Mesendoderm (in vitro differentiated cells): Measurements from ENCODE around the gene MACROD1.

Source experiments
- DNase-seq: peaks from one replicate; pipeline ENCODE4 v3.0.0; 2013
- H2AK5ac ChIP-seq: 2 replicates; pipeline ENCODE4 v1.6.1; 2013; ENCODE audit warnings: low read length, inconsistent platforms
- H2BK120ac ChIP-seq: 2 replicates; pipeline ENCODE4 v1.6.1; 2013; ENCODE audit warnings: low read depth, mild to moderate bottlenecking, low read length, moderate library complexity, mixed read lengths
- H2BK15ac ChIP-seq: replicated peaks from 2 replicates; pipeline ENCODE4 v1.6.1; 2013; ENCODE audit warnings: low read depth, mild to moderate bottlenecking, moderate library complexity
- H2BK5ac ChIP-seq: 2 replicates; pipeline ENCODE4 v1.6.1; 2013; ENCODE audit warnings: low read length, inconsistent platforms
- H3K18ac ChIP-seq: 2 replicates; pipeline ENCODE4 v1.6.1; 2013; ENCODE audit warnings: mild to moderate bottlenecking, low read length, mixed read lengths
- H3K23ac ChIP-seq: one replicate; pipeline ENCODE4 v1.6.1; 2013; ENCODE audit warnings: low read length
- H3K27ac ChIP-seq: 2 replicates; pipeline ENCODE4 v1.5.1; 2013; ENCODE audit warnings: low read depth, mild to moderate bottlenecking, inconsistent platforms, low read length, moderate library complexity
- H3K27me3 ChIP-seq: 2 replicates; pipeline ENCODE4 v1.6.1; 2013; ENCODE audit warnings: low read length, control low read depth, mild to moderate bottlenecking, inconsistent platforms; ENCODE audit not compliant: insufficient read depth, poor library complexity
- H3K36me3 ChIP-seq: 2 replicates; pipeline ENCODE4 v1.6.1; 2013; ENCODE audit warnings: low read length, inconsistent platforms; ENCODE audit not compliant: control insufficient read depth, insufficient read depth
- H3K4ac ChIP-seq: one replicate; pipeline ENCODE4 v1.6.1; 2013; ENCODE audit warnings: low read depth, mild to moderate bottlenecking, low read length, moderate library complexity
- H3K4me1 ChIP-seq: 2 replicates; pipeline ENCODE4 v1.6.1; 2013; ENCODE audit warnings: low read depth, low read length, inconsistent platforms; ENCODE audit not compliant: control insufficient read depth
- H3K4me2 ChIP-seq: 2 replicates; pipeline ENCODE4 v1.6.1; 2013; ENCODE audit warnings: low read length
- H3K4me3 ChIP-seq: 2 replicates; pipeline ENCODE4 v1.5.1; 2013; ENCODE audit warnings: mild to moderate bottlenecking, low read length
- H3K56ac ChIP-seq: one replicate; pipeline ENCODE4 v1.6.1; 2013; ENCODE audit warnings: low read length
- H3K79me1 ChIP-seq: 2 replicates; pipeline ENCODE4 v1.6.1; 2013; ENCODE audit warnings: low read length, inconsistent platforms
- H3K79me2 ChIP-seq: 2 replicates; pipeline ENCODE4 v1.6.1; 2013; ENCODE audit warnings: mild to moderate bottlenecking, low read length; ENCODE audit not compliant: control insufficient read depth, insufficient read depth
- H3K9ac ChIP-seq: 2 replicates; pipeline ENCODE4 v1.6.1; 2013; ENCODE audit warnings: low read length, inconsistent platforms
- H4K5ac ChIP-seq: one replicate; pipeline ENCODE4 v1.6.1; 2013; ENCODE audit warnings: low read length
- H4K8ac ChIP-seq: one replicate; pipeline ENCODE4 v1.6.1; 2013; ENCODE audit warnings: low read depth, mild to moderate bottlenecking, control low read depth, low read length, moderate library complexity
- WGBS: extraction: QIAGEN DNeasy Blood & Tissue Kit; methylation state at CpG from one replicate; pipeline ENCODE4 v1.1.7; 2013; ENCODE audit warnings: low lambda C conversion rate, missing lambda C conversion rate; ENCODE audit not compliant: insufficient coverage; ENCODE audit errors: extremely low coverage; 5-methylcytosine and 5-hydroxymethylcytosine counted together

Gene MACROD1

GRCh38 chr11:64136765-64137441, 29.0 kb downstream of the MACROD1 start:
- Histone ChIP-seq H3K56ac (no peak overlapping the region), H2AK5ac (no peak overlapping the region), H3K9ac (no peak overlapping the region), H3K27me3 (no peaks in the 10 kb centered on the region), H4K5ac (no peak overlapping the region), H3K79me2 (no peaks in the 10 kb centered on the region), H3K18ac (no peak overlapping the region), H2BK5ac (no peak overlapping the region), H2BK120ac (no peak overlapping the region), H3K36me3 (no peaks in the 10 kb centered on the region), H3K4ac (no peak overlapping the region), H4K8ac (no peak overlapping the region), H3K27ac (no peak overlapping the region), H3K4me1 (no peaks in the 10 kb centered on the region), H3K79me1 (no peaks in the 10 kb centered on the region), H3K23ac (no peak overlapping the region), H2BK15ac (no peak overlapping the region), H3K4me3 (no peak overlapping the region), H3K4me2 (no peak overlapping the region)
- DNase-seq: no peak
- WGBS: no CpG with 5 or more reads among the region's 17 CpGs

GRCh38 chr11:64135711-64136110, 30.2 kb downstream of the MACROD1 start:
- no peaks in the 10 kb centered on the region for H3K4me1 ChIP-seq
- no peaks in the 10 kb centered on the region for H3K36me3 ChIP-seq
- no peak overlapping the region for H3K23ac ChIP-seq
- no peak overlapping the region for H4K5ac ChIP-seq
- no peak overlapping the region for H2BK15ac ChIP-seq
- no peak overlapping the region for H2BK5ac ChIP-seq
- H3K79me1 ChIP-seq: no peaks in the 10 kb centered on the region
- no peak overlapping the region for H3K56ac ChIP-seq
- no peak overlapping the region for H2AK5ac ChIP-seq
- H3K79me2 ChIP-seq: no peaks in the 10 kb centered on the region
- no peak overlapping the region for H3K4me3 ChIP-seq
- DNase-seq: no peak
- no peak overlapping the region for H3K18ac ChIP-seq
- no peak overlapping the region for H4K8ac ChIP-seq
- WGBS: no CpG with 5 or more reads among the region's 17 CpGs
- H3K9ac ChIP-seq: no peak overlapping the region
- H3K27ac ChIP-seq: no peak overlapping the region
- no peak overlapping the region for H3K4me2 ChIP-seq
- H2BK120ac ChIP-seq: no peak overlapping the region
- H3K4ac ChIP-seq: no peak overlapping the region
- H3K27me3 ChIP-seq: no peaks in the 10 kb centered on the region

- H2BK5ac ChIP-seq: no peak overlapping the region
- H3K18ac ChIP-seq: no peak overlapping the region
- H2BK15ac ChIP-seq: no peak overlapping the region
- H3K4me3 ChIP-seq: no peak overlapping the region
- no peak for DNase-seq
- no peak overlapping the region for H3K9ac ChIP-seq
- H3K23ac ChIP-seq: no peak overlapping the region
- H3K27ac ChIP-seq: no peak overlapping the region
- no CpG with 5 or more reads among the region's 8 CpGs for whole genome bisulfite sequencing
- no peak overlapping the region for H3K4me2 ChIP-seq
- no peaks in the 10 kb centered on the region for H3K79me2 ChIP-seq
- no peaks in the 10 kb centered on the region for H3K4me1 ChIP-seq
- no peak overlapping the region for H3K56ac ChIP-seq
- no peaks in the 10 kb centered on the region for H3K79me1 ChIP-seq
- H4K5ac ChIP-seq: no peak overlapping the region
- no peak overlapping the region for H2AK5ac ChIP-seq
- H3K27me3 ChIP-seq: no peaks in the 10 kb centered on the region
- H3K4ac ChIP-seq: no peak overlapping the region
- no peak overlapping the region for H4K8ac ChIP-seq
- H2BK120ac ChIP-seq: no peak overlapping the region
- H3K36me3 ChIP-seq: no peaks in the 10 kb centered on the region
Measured at GRCh38 chr11:64134963-64135362, 30.9 kb downstream of the MACROD1 start.

- H3K23ac ChIP-seq: no peak overlapping the region
- no peak overlapping the region for H3K9ac ChIP-seq
- no peaks in the 10 kb centered on the region for H3K4me1 ChIP-seq
- H3K27me3 ChIP-seq: no peaks in the 10 kb centered on the region
- no peak overlapping the region for H2BK15ac ChIP-seq
- no CpG with 5 or more reads among the region's 17 CpGs for WGBS
- no peak overlapping the region for H4K5ac ChIP-seq
- H3K27ac ChIP-seq: no peak overlapping the region
- H3K79me2 ChIP-seq: no peaks in the 10 kb centered on the region
- H3K4ac ChIP-seq: no peak overlapping the region
- H3K79me1 ChIP-seq: no peaks in the 10 kb centered on the region
- no peak overlapping the region for H3K18ac ChIP-seq
- no peak for DNase-seq
- H2BK120ac ChIP-seq: no peak overlapping the region
- H2BK5ac ChIP-seq: no peak overlapping the region
- H3K36me3 ChIP-seq: no peaks in the 10 kb centered on the region
- H3K56ac ChIP-seq: no peak overlapping the region
- no peak overlapping the region for H3K4me3 ChIP-seq
- no peak overlapping the region for H4K8ac ChIP-seq
- H2AK5ac ChIP-seq: no peak overlapping the region
- no peak overlapping the region for H3K4me2 ChIP-seq
Measured at GRCh38 chr11:64132982-64133705, 32.8 kb downstream of the MACROD1 start.

- Histone ChIP-seq H3K56ac (no peak overlapping the region), H3K4ac (no peak overlapping the region), H4K5ac (no peak overlapping the region), H2BK15ac (no peak overlapping the region), H2BK120ac (no peak overlapping the region), H3K27ac (no peak overlapping the region), H3K4me2 (no peak overlapping the region), H3K23ac (no peak overlapping the region), H3K79me2 (no peaks in the 10 kb centered on the region), H3K9ac (no peak overlapping the region), H3K4me1 (no peaks in the 10 kb centered on the region), H4K8ac (no peak overlapping the region), H2BK5ac (no peak overlapping the region), H3K36me3 (no peaks in the 10 kb centered on the region), H3K27me3 (no peaks in the 10 kb centered on the region), H3K18ac (no peak overlapping the region), H2AK5ac (no peak overlapping the region), H3K79me1 (no peaks in the 10 kb centered on the region), H3K4me3 (no peak overlapping the region)
- DNase-seq: no peak
- whole genome bisulfite sequencing: no CpG with 5 or more reads among the region's 13 CpGs
Measured at GRCh38 chr11:64132191-64132771, 33.6 kb downstream of the MACROD1 start.
